Measurements from ENCODE around the gene AK5. TPM values are rescaled to one million over a fixed set of nuclear protein-coding genes. Genes with fewer than 3 reads are reported as not detected.

AK5 gene
- polyA plus RNA-seq, 3 donors = 0.34 to 0.72 (median 0.48) TPM

- intact Hi-C loops (cut with micrococcal nuclease) = no loop called here
- Histone ChIP-seq H3K9me3 (replicated peaks in 1 of 2; ENCODE audit: control insufficient read depth in 1 of 2, insufficient read depth in 1 of 2, low read length in 2 of 2) (peaks cover 3 to 5% of the 10 kb centered on the region in 2 donors), H2AFZ (ENCODE audit: insufficient read depth, low read depth, low read length, poor library complexity, severe bottlenecking) (no peak overlapping the region), H3K4me2 (replicated peaks; ENCODE audit: extremely low read depth, low read length, poor library complexity, severe bottlenecking) (no peak overlapping the region), H4K20me1 (ENCODE audit: insufficient read depth, low read length) (no peaks in the 10 kb centered on the region), H3K4me1 (ENCODE audit: control insufficient read depth in 1 of 2, insufficient read depth in 2 of 2, low read length in 2 of 2) (peaks cover 38 to 40% of the 10 kb centered on the region in 2 donors), H3K9ac (ENCODE audit: insufficient read depth, low read length, poor library complexity, severe bottlenecking) (no peak overlapping the region), H3K27ac (ENCODE audit: low read depth in 1 of 2, low read length in 2 of 2) (no peak overlapping the region), H3K79me2 (ENCODE audit: insufficient read depth, low read length) (no peaks in the 10 kb centered on the region), H3K27me3 (ENCODE audit: control insufficient read depth in 2 of 2, insufficient read depth in 2 of 2, low read length in 2 of 2) (no peaks in the 10 kb centered on the region), H3K36me3 (replicated peaks in 1 of 2; ENCODE audit: control insufficient read depth in 1 of 2, insufficient read depth in 2 of 2, low read length in 2 of 2) (no peaks in the 10 kb centered on the region), H3K4me3 (replicated peaks in 1 of 3; ENCODE audit: low read depth in 2 of 3, low read length in 3 of 3) (no peak overlapping the region)
- WGBS (ENCODE audit: insufficient coverage) = no CpG with 5 or more reads among the region's 3 CpGs
- Mint-ChIP-seq H3K4me1 (peaks cover 22% of the 10 kb centered on the region), H3K9me3 (peaks cover 5 to 11% (median 9%) of the 10 kb centered on the region in 7 donors), H3K36me3 (peaks cover 0 to 4% of the 10 kb centered on the region in 2 donors), H3K27ac (no peak overlapping the region), H3K27me3 (ENCODE audit: low read depth in 3 of 3) (no peaks in the 10 kb centered on the region), H3K4me3 (no peak overlapping the region)
- TF ChIP-seq, protein P1, sequence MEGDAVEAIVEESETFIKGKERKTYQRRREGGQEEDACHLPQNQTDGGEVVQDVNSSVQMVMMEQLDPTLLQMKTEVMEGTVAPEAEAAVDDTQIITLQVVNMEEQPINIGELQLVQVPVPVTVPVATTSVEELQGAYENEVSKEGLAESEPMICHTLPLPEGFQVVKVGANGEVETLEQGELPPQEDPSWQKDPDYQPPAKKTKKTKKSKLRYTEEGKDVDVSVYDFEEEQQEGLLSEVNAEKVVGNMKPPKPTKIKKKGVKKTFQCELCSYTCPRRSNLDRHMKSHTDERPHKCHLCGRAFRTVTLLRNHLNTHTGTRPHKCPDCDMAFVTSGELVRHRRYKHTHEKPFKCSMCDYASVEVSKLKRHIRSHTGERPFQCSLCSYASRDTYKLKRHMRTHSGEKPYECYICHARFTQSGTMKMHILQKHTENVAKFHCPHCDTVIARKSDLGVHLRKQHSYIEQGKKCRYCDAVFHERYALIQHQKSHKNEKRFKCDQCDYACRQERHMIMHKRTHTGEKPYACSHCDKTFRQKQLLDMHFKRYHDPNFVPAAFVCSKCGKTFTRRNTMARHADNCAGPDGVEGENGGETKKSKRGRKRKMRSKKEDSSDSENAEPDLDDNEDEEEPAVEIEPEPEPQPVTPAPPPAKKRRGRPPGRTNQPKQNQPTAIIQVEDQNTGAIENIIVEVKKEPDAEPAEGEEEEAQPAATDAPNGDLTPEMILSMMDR (IDR thresholded peaks at IDR 0.05) = no peak
- DNase-seq = no peak
Observed at GRCh38 chr1:77433934-77434333, 152.1 kb downstream of the AK5 start.

- Histone ChIP-seq H3K36me3 (replicated peaks in 1 of 2; ENCODE audit: control insufficient read depth in 1 of 2, insufficient read depth in 2 of 2, low read length in 2 of 2) (no peaks in the 10 kb centered on the region), H3K9ac (ENCODE audit: insufficient read depth, low read length, poor library complexity, severe bottlenecking) (no peak overlapping the region), H2AFZ (ENCODE audit: insufficient read depth, low read depth, low read length, poor library complexity, severe bottlenecking) (no peak overlapping the region), H3K4me3 (replicated peaks in 1 of 3; ENCODE audit: low read depth in 2 of 3, low read length in 3 of 3) (no peak overlapping the region), H3K79me2 (ENCODE audit: insufficient read depth, low read length) (no peaks in the 10 kb centered on the region), H3K4me2 (replicated peaks; ENCODE audit: extremely low read depth, low read length, poor library complexity, severe bottlenecking) (no peak overlapping the region), H3K27me3 (ENCODE audit: control insufficient read depth in 2 of 2, insufficient read depth in 2 of 2, low read length in 2 of 2) (no peaks in the 10 kb centered on the region), H3K9me3 (replicated peaks in 1 of 2; ENCODE audit: control insufficient read depth in 1 of 2, insufficient read depth in 1 of 2, low read length in 2 of 2) (peaks cover 3 to 13% of the 10 kb centered on the region in 2 donors), H3K4me1 (ENCODE audit: control insufficient read depth in 1 of 2, insufficient read depth in 2 of 2, low read length in 2 of 2) (peaks cover 32 to 33% of the 10 kb centered on the region in 2 donors), H3K27ac (ENCODE audit: low read depth in 1 of 2, low read length in 2 of 2) (no peak overlapping the region), H4K20me1 (ENCODE audit: insufficient read depth, low read length) (no peaks in the 10 kb centered on the region)
- intact Hi-C loops (cut with micrococcal nuclease) = no loop called here
- Mint-ChIP-seq H3K27ac (no peak overlapping the region), H3K9me3 (peaks cover 13 to 20% (median 15%) of the 10 kb centered on the region in 7 donors), H3K4me1 (peaks cover 22% of the 10 kb centered on the region), H3K4me3 (no peak overlapping the region), H3K36me3 (peaks cover 0 to 9% of the 10 kb centered on the region in 2 donors), H3K27me3 (ENCODE audit: low read depth in 3 of 3) (no peaks in the 10 kb centered on the region)
- TF ChIP-seq, protein P1 (IDR thresholded peaks at IDR 0.05) = no peak
- DNase-seq = no peak
- WGBS (ENCODE audit: insufficient coverage) = 80% methylated on average over 1 of the region's 2 CpGs
Observed at GRCh38 chr1:77434967-77435366, 153.1 kb downstream of the AK5 start.
